ENCODE measurements around the gene MYO9B. TPM values are rescaled to one million over a fixed set of nuclear protein-coding genes. Genes with fewer than 3 reads are reported as not detected.

The MYO9B gene
- total and polyA plus RNA-seq, 3 experiments from 2014 or later: 24.9 to 108 (median 104) TPM

DNA sequence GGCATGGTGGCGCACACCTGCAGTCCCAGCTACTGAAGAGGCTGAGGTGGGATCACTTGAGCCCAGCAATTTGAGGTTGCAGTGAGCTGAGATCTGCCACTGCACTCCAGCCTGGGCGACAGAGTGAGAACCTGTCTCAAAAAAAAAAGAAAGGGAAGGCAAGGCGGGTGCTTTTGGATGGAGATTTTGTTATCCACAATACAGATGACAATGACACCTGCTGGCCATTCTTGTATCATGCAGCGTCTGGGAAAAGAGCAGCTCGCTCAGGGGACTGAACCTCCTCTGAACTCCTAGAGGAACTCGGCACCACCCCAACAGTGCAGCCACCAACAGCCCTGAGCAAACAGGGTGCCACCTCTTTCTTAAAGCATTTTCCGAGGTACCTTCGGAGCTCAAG is 23.1 kb upstream of the MYO9B start:
- H3K27ac Mint-ChIP-seq: peak overlapping the region in 1 of 8 donors; percentile 38
- ChIA-PET POLR2A (no interaction called here), CTCF (interaction anchor here (0.6 to 1.1 kb wide), 2 partner anchors 236 to 279 kb away, joined by 3 to 5 read pairs; no protein-coding TSS in a partner anchor)
- Histone ChIP-seq H3K27ac (ENCODE audit: low read depth, low read length) (no peak overlapping the region), H3K27me3 (ENCODE audit: insufficient read depth, low read length, poor library complexity, severe bottlenecking) (no peaks in the 10 kb centered on the region), H3K36me3 (ENCODE audit: insufficient read depth, low read length) (peaks cover 22% of the 10 kb centered on the region), H3K4me1 (ENCODE audit: insufficient read depth, low read length) (no peaks in the 10 kb centered on the region), H3K9me3 (ENCODE audit: low read length) (no peaks in the 10 kb centered on the region), H3K4me3 (ENCODE audit: low read length) (no peak overlapping the region)
- no peak overlapping the region for H3K4me3 Mint-ChIP-seq
- no peaks in the 10 kb centered on the region for H3K4me1 Mint-ChIP-seq
- peaks cover 0 to 77% (median 12%) of the 10 kb centered on the region in 3 donors for H3K36me3 Mint-ChIP-seq
- no peaks in the 10 kb centered on the region for H3K27me3 Mint-ChIP-seq
- DNase-seq: peak in 1 of 5 donors; percentile 19
- H3K9me3 Mint-ChIP-seq: no peaks in the 10 kb centered on the region

DNA sequence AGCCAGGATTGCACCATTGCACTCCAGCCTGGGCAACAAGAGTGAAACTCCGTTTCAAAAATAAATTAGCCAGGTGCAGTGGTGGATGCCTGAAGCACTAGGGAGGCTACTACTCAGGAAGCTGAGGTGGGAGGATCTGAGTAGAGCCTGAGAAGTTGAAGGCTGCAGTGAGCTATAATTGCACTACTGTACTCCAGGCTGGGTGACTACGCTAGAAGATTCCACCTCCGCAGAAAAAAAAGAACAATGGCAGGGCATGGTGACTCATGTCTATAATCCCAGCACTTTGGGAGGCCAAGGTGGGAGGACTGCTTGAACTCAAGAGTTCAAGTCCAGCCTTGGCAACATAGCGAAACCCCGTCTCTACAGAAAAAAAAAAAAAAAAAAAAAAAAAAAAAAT is 20.8 kb upstream of the MYO9B start:
- DNase-seq: no peak
- H3K4me1 ChIP-seq (ENCODE audit: insufficient read depth, low read length): no peaks in the 10 kb centered on the region
- H3K9me3 ChIP-seq (ENCODE audit: low read length): no peaks in the 10 kb centered on the region
- no peak overlapping the region for H3K4me3 ChIP-seq (ENCODE audit: low read length)
- Mint-ChIP-seq H3K9me3 (no peaks in the 10 kb centered on the region), H3K27ac (no peak overlapping the region), H3K4me3 (no peak overlapping the region), H3K27me3 (no peaks in the 10 kb centered on the region), H3K36me3 (peaks cover 7 to 80% (median 25%) of the 10 kb centered on the region in 3 donors), H3K4me1 (no peaks in the 10 kb centered on the region)
- CTCF ChIA-PET: no interaction called here
- peaks cover 36% of the 10 kb centered on the region for H3K36me3 ChIP-seq (ENCODE audit: insufficient read depth, low read length)
- POLR2A ChIA-PET: no interaction called here
- no peak overlapping the region for H3K27ac ChIP-seq (ENCODE audit: low read depth, low read length)
- H3K27me3 ChIP-seq (ENCODE audit: insufficient read depth, low read length, poor library complexity, severe bottlenecking): no peaks in the 10 kb centered on the region

DNA sequence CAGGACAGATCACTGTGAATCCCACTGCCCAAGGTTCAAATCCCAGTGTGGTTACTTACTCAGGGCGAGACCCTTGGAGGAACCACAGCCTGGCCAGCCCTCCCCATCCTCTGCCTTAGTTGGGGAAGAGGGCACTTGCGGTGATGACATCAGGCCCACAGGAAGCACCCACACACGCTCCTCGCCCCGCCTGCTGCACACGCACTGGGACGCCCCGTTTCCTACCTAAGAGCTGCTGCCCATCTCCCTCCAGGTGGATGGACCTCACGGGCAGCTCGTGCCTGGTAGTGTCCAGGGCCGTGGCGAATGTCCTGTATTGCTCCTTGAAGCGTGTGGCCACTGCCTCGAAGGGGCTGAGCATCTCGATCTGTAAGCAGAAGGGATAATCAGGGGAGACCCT is 19.9 kb upstream of the MYO9B start:
- H3K4me3 Mint-ChIP-seq: no peak overlapping the region
- ChIA-PET CTCF (interaction anchor here (1.2 kb wide), 1 partner anchor 180 kb away, joined by 3 read pairs; no protein-coding TSS in a partner anchor), POLR2A (no interaction called here)
- Histone ChIP-seq H3K27ac (ENCODE audit: low read depth, low read length) (no peak overlapping the region), H3K27me3 (ENCODE audit: insufficient read depth, low read length, poor library complexity, severe bottlenecking) (no peaks in the 10 kb centered on the region), H3K4me3 (ENCODE audit: low read length) (no peak overlapping the region), H3K4me1 (ENCODE audit: insufficient read depth, low read length) (no peaks in the 10 kb centered on the region), H3K36me3 (ENCODE audit: insufficient read depth, low read length) (peaks cover 37% of the 10 kb centered on the region), H3K9me3 (ENCODE audit: low read length) (no peaks in the 10 kb centered on the region)
- no peaks in the 10 kb centered on the region for H3K9me3 Mint-ChIP-seq
- H3K27ac Mint-ChIP-seq: peak overlapping the region in 1 of 8 donors; percentile 45
- no peak for DNase-seq
- no peaks in the 10 kb centered on the region for H3K27me3 Mint-ChIP-seq
- H3K36me3 Mint-ChIP-seq: peaks cover 7 to 80% (median 25%) of the 10 kb centered on the region in 3 donors
- H3K4me1 Mint-ChIP-seq: no peaks in the 10 kb centered on the region

DNA sequence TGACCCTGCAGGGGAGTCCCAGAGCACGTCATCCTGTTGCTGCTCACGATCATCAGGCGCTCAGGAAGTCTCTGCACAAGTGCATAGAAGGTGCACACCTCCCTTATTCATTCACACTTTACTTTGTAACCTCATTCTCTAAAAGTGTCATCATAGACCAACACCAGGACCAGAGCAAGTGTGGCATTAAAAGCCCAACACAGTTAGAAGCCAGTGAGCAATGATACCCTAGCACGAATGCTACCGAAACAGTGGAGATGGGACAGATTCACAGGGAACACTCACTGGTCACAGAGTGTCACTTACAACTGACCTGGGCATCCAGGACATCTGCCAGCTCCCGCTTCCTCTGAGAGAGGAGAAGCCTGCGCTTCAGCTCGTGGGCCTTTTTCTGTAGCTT is 17.3 kb upstream of the MYO9B start:
- peaks cover 26% of the 10 kb centered on the region for H3K36me3 ChIP-seq (ENCODE audit: insufficient read depth, low read length)
- H3K27me3 Mint-ChIP-seq: no peaks in the 10 kb centered on the region
- peaks cover 12 to 68% (median 24%) of the 10 kb centered on the region in 3 donors for H3K36me3 Mint-ChIP-seq
- no peaks in the 10 kb centered on the region for H3K9me3 ChIP-seq (ENCODE audit: low read length)
- no peak overlapping the region for H3K27ac ChIP-seq (ENCODE audit: low read depth, low read length)
- H3K4me1 Mint-ChIP-seq: peaks cover 0 to 2% (median 0%) of the 10 kb centered on the region in 3 donors
- H3K9me3 Mint-ChIP-seq: no peaks in the 10 kb centered on the region
- H3K4me1 ChIP-seq (ENCODE audit: insufficient read depth, low read length): no peaks in the 10 kb centered on the region
- H3K27me3 ChIP-seq (ENCODE audit: insufficient read depth, low read length, poor library complexity, severe bottlenecking): no peaks in the 10 kb centered on the region
- DNase-seq: no peak
- no peak overlapping the region for H3K27ac Mint-ChIP-seq
- H3K4me3 Mint-ChIP-seq: no peak overlapping the region
- CTCF ChIA-PET: no interaction called here
- H3K4me3 ChIP-seq (ENCODE audit: low read length): no peak overlapping the region
- POLR2A ChIA-PET: no interaction called here

DNA sequence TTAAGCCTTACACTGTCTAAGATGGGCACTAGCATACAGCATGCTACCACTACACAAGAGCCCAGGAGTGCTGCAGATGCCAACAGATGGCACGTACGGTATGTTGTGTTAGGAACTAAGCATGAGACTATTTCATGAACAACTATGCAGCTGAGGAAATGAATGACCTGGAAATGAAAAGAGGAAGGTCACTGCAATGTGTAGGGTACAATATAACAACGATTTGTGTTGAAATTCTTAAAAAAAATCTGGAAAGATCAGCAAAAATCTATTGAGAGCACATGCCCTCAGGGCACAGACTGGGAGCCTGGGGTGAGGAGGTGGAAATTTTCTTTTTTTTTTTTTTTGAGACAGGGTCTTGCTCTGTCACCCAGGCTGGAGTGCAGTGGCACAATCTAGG is 14.8 kb upstream of the MYO9B start:
- Histone ChIP-seq H3K4me3 (ENCODE audit: low read length) (no peak overlapping the region), H3K4me1 (ENCODE audit: insufficient read depth, low read length) (peaks cover 16% of the 10 kb centered on the region), H3K9me3 (ENCODE audit: low read length) (no peaks in the 10 kb centered on the region), H3K36me3 (ENCODE audit: insufficient read depth, low read length) (peaks cover 21% of the 10 kb centered on the region), H3K27me3 (ENCODE audit: insufficient read depth, low read length, poor library complexity, severe bottlenecking) (no peaks in the 10 kb centered on the region), H3K27ac (ENCODE audit: low read depth, low read length) (no peak overlapping the region)
- Mint-ChIP-seq H3K9me3 (no peaks in the 10 kb centered on the region), H3K4me1 (peaks cover 14 to 26% (median 25%) of the 10 kb centered on the region in 3 donors), H3K27me3 (no peaks in the 10 kb centered on the region), H3K4me3 (no peak overlapping the region), H3K36me3 (peaks cover 12 to 54% (median 23%) of the 10 kb centered on the region in 3 donors), H3K27ac (no peak overlapping the region)
- ChIA-PET CTCF (no interaction called here), POLR2A (no interaction called here)
- DNase-seq: no peak

DNA sequence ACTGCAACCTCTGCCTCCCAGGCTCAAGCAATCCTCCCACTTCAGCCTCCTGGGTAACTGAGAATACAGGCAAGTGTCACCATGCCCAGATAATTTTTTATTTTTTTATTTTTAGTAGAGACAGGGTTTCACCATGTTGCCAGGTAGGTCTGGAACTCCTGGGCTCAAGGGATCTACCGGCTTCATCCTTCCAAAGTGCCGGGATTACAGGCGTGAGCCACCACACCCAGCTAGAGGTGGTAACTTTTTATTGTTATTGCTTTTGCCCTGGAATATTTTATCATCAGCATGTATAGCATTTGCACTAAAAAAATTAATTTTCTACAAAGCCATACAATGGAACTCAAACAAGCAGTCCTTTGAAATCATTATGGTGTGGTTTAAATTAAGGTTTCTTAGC is 14.4 kb upstream of the MYO9B start:
- CTCF ChIA-PET: no interaction called here
- H3K4me1 Mint-ChIP-seq: peaks cover 14 to 29% (median 25%) of the 10 kb centered on the region in 3 donors

DNA sequence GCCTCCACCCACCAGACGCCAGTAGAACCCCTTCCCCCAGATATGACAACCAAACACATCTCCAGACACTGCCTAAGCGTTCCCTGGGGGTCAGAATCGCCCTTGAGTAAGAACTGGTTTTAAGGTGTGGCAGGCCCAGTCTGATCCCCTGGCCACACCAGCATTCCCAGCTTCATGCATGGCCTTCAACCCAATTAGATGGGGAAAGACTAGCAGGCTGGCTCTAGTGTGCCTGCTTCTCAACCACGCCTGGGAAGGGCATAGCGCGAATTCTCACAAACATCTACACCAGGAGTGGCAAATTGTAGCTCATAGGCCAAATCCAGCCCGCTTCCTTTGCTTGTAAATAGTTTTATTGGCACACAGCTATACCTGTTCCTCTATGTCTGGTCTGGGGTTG is 13.9 kb upstream of the MYO9B start:
- Histone ChIP-seq H3K4me1 (ENCODE audit: insufficient read depth, low read length) (peaks cover 16% of the 10 kb centered on the region), H3K9me3 (ENCODE audit: low read length) (no peaks in the 10 kb centered on the region), H3K4me3 (ENCODE audit: low read length) (no peak overlapping the region), H3K27me3 (ENCODE audit: insufficient read depth, low read length, poor library complexity, severe bottlenecking) (no peaks in the 10 kb centered on the region), H3K36me3 (ENCODE audit: insufficient read depth, low read length) (peaks cover 21% of the 10 kb centered on the region), H3K27ac (ENCODE audit: low read depth, low read length) (no peak overlapping the region)
- peaks cover 12 to 48% (median 21%) of the 10 kb centered on the region in 3 donors for H3K36me3 Mint-ChIP-seq
- no peak overlapping the region for H3K27ac Mint-ChIP-seq
- CTCF ChIA-PET: no interaction called here
- no peak overlapping the region for H3K4me3 Mint-ChIP-seq
- no peaks in the 10 kb centered on the region for H3K27me3 Mint-ChIP-seq
- POLR2A ChIA-PET: no interaction called here
- no peak for DNase-seq
- H3K9me3 Mint-ChIP-seq: no peaks in the 10 kb centered on the region
- H3K4me1 Mint-ChIP-seq: peaks cover 14 to 34% (median 29%) of the 10 kb centered on the region in 3 donors

More for the DNA sequence above, 14.4 kb upstream of the MYO9B start:
- no peak overlapping the region for H3K27ac Mint-ChIP-seq
- H3K4me3 Mint-ChIP-seq: no peak overlapping the region
- Histone ChIP-seq H3K36me3 (ENCODE audit: insufficient read depth, low read length) (peaks cover 21% of the 10 kb centered on the region), H3K4me1 (ENCODE audit: insufficient read depth, low read length) (peaks cover 16% of the 10 kb centered on the region), H3K27me3 (ENCODE audit: insufficient read depth, low read length, poor library complexity, severe bottlenecking) (no peaks in the 10 kb centered on the region), H3K27ac (ENCODE audit: low read depth, low read length) (no peak overlapping the region), H3K4me3 (ENCODE audit: low read length) (no peak overlapping the region), H3K9me3 (ENCODE audit: low read length) (no peaks in the 10 kb centered on the region)
- no peaks in the 10 kb centered on the region for H3K9me3 Mint-ChIP-seq
- H3K27me3 Mint-ChIP-seq: no peaks in the 10 kb centered on the region
- DNase-seq: no peak
- POLR2A ChIA-PET: no interaction called here
- H3K36me3 Mint-ChIP-seq: peaks cover 12 to 50% (median 23%) of the 10 kb centered on the region in 3 donors

DNA sequence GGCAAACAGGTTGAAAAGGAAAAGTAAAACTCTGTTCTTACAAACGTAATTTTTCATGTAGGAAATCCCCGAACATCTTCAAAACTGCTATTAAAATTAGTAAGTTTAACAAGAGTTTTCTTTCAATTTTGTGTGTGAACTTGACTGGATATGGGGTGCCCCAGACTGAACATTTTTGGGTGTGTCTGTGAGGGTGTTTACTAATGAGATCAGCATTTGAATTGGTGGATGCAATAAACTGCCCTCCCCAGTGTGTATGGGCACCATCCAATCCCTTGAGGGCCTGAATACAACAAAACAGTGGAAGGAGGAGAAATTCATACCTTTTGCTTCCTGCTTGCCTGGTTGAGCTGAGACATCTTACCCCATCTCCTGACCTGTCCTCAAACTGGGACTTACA is 12.1 kb upstream of the MYO9B start:
- ChIA-PET POLR2A (no interaction called here), CTCF (no interaction called here)
- Mint-ChIP-seq H3K27me3 (no peaks in the 10 kb centered on the region), H3K4me3 (no peak overlapping the region), H3K36me3 (peaks cover 8 to 42% (median 18%) of the 10 kb centered on the region in 3 donors), H3K27ac (peak overlapping the region in 1 of 8 donors; percentile 64), H3K9me3 (no peaks in the 10 kb centered on the region), H3K4me1 (peaks cover 20 to 42% (median 38%) of the 10 kb centered on the region in 3 donors)
- Histone ChIP-seq H3K4me3 (ENCODE audit: low read length) (no peak overlapping the region), H3K36me3 (ENCODE audit: insufficient read depth, low read length) (peaks cover 14% of the 10 kb centered on the region), H3K4me1 (ENCODE audit: insufficient read depth, low read length) (peaks cover 20% of the 10 kb centered on the region), H3K9me3 (ENCODE audit: low read length) (no peaks in the 10 kb centered on the region), H3K27me3 (ENCODE audit: insufficient read depth, low read length, poor library complexity, severe bottlenecking) (no peaks in the 10 kb centered on the region), H3K27ac (ENCODE audit: low read depth, low read length) (no peak overlapping the region)
- no peak for DNase-seq

Data from CD8-positive, alpha-beta memory T cell (primary cell).